ENCODE measurements around the gene DDC. TPM values are rescaled to one million over a fixed set of nuclear protein-coding genes. Genes with fewer than 3 reads are reported as not detected.

Gene DDC
- total RNA-seq, 3 donors from 2014 or later (not counting 1 experiment from before 2014, with no cell fraction given), result not detected

DNA sequence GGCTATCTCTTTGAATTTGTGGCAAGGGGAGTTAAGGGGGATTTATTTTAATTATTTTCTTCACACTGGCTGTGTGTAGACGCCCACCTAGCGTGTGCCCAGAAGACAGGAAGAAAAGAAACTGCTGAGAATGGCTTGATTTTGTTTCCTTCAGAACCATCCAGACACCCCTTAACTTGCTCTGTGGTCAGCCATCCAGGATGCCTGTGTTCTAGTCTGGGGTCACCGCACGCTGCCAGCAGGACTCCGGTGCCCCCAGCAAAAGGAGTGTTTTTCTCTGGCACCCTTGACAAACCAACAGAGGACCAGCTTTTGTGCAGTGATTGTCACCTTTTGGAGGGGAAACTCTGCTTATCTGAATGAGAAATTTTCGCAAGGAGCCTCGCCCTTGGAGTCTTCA, 5.3 kb downstream of the DDC start:
- Histone ChIP-seq H3K9me3 (ENCODE audit: control insufficient read depth, insufficient read depth, low read length) (no peaks in the 10 kb centered on the region), H3K27me3 (ENCODE audit: control insufficient read depth, insufficient read depth, low read length) (no peaks in the 10 kb centered on the region), H3K27ac (ENCODE audit: low read length) (no peak overlapping the region), H3K36me3 (ENCODE audit: control insufficient read depth, insufficient read depth, low read length) (no peaks in the 10 kb centered on the region), H3K4me1 (ENCODE audit: control insufficient read depth, insufficient read depth, low read length) (no peaks in the 10 kb centered on the region), H3K4me3 (ENCODE audit: low read length) (no peak overlapping the region)
- intact Hi-C loops (cut with micrococcal nuclease), result no loop called here
- 19% methylated on average over 7 of the region's 7 CpGs for WGBS (ENCODE audit: insufficient coverage)
- Mint-ChIP-seq H3K4me3 (no peak overlapping the region), H3K4me1 (no peaks in the 10 kb centered on the region), H3K27me3 (ENCODE audit: low read depth in 2 of 2) (peaks cover 13 to 27% of the 10 kb centered on the region in 2 donors), H3K9me3 (no peaks in the 10 kb centered on the region), H3K27ac (no peak overlapping the region), H3K36me3 (no peaks in the 10 kb centered on the region)
- no peak for DNase-seq
- TF ChIP-seq, protein P1, sequence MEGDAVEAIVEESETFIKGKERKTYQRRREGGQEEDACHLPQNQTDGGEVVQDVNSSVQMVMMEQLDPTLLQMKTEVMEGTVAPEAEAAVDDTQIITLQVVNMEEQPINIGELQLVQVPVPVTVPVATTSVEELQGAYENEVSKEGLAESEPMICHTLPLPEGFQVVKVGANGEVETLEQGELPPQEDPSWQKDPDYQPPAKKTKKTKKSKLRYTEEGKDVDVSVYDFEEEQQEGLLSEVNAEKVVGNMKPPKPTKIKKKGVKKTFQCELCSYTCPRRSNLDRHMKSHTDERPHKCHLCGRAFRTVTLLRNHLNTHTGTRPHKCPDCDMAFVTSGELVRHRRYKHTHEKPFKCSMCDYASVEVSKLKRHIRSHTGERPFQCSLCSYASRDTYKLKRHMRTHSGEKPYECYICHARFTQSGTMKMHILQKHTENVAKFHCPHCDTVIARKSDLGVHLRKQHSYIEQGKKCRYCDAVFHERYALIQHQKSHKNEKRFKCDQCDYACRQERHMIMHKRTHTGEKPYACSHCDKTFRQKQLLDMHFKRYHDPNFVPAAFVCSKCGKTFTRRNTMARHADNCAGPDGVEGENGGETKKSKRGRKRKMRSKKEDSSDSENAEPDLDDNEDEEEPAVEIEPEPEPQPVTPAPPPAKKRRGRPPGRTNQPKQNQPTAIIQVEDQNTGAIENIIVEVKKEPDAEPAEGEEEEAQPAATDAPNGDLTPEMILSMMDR (IDR thresholded peaks at IDR 0.05), result no peak
- ATAC-seq, result no peak

DNA sequence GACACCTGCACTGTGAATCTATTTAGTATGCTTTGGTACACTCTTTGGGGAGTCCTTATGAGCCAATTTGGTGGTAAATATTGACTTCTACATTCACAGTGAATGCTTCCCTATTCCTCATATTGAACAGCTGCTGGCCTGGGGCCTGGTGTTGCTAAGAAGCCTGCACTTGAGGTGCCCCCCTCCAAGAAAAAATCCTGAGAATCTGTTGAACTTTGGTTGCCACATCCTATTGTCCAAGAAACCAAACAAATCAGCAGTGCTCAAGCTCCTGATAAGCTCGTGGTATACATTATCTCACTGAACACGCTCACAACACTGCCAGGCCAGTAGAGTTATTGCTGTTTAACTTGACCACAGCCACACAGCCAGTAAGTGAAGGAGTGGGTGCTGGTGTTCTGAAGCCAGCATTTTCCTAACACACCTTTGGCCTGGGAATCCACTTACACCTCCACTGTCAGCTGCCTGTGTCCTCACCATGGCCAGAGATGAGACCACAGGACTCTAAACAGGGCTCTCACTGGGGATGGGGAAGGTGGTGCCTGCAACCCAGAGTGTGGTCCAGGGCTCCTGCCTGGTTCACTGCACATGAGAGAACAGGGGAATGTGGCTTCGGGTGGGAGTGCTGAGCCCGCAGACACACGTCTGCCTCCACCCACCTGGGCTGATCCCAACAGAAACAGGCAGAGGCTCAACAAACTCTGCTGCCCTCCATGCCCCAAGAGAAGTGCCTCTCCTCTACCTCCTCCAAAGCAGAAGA, 6.7 kb downstream of the DDC start:
- Histone ChIP-seq H3K27ac (ENCODE audit: low read length) (no peak overlapping the region), H3K4me3 (ENCODE audit: low read length) (no peak overlapping the region), H3K27me3 (ENCODE audit: control insufficient read depth, insufficient read depth, low read length) (no peaks in the 10 kb centered on the region), H3K36me3 (ENCODE audit: control insufficient read depth, insufficient read depth, low read length) (no peaks in the 10 kb centered on the region), H3K4me1 (ENCODE audit: control insufficient read depth, insufficient read depth, low read length) (no peaks in the 10 kb centered on the region), H3K9me3 (ENCODE audit: control insufficient read depth, insufficient read depth, low read length) (no peaks in the 10 kb centered on the region)
- ATAC-seq, result no peak
- no peak for DNase-seq
- TF ChIP-seq, protein P1 (IDR thresholded peaks at IDR 0.05), result no peak
- Mint-ChIP-seq H3K4me3 (no peak overlapping the region), H3K36me3 (no peaks in the 10 kb centered on the region), H3K4me1 (no peaks in the 10 kb centered on the region), H3K27ac (no peak overlapping the region), H3K27me3 (ENCODE audit: low read depth in 2 of 2) (peaks cover 13 to 27% of the 10 kb centered on the region in 2 donors), H3K9me3 (no peaks in the 10 kb centered on the region)
- intact Hi-C loops (cut with micrococcal nuclease), result no loop called here
- 64% methylated on average over 5 of the region's 5 CpGs for WGBS (ENCODE audit: insufficient coverage)

DNA sequence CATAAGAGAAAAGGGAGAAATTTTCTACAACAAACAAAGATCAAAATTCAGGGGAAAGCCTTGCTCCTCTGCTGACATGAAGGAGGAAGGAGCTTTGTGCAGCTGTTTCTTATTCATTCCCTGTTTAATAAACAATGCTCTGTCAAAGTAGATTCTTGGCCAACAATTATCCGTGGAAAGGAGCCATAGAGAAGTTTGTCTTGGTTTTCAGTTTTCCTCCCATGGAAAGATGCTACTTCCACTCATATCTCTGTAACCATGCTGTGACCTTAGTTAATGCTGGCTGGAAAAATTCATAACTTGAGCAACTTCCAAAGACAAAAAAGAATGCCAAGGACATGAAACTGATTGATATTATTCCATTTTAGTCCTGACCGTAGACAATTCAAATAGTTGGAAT, 8.1 kb downstream of the DDC start:
- no peaks in the 10 kb centered on the region for H3K36me3 Mint-ChIP-seq
- Histone ChIP-seq H3K4me3 (ENCODE audit: low read length) (no peak overlapping the region), H3K27ac (ENCODE audit: low read length) (no peak overlapping the region), H3K4me1 (ENCODE audit: control insufficient read depth, insufficient read depth, low read length) (no peaks in the 10 kb centered on the region), H3K9me3 (ENCODE audit: control insufficient read depth, insufficient read depth, low read length) (no peaks in the 10 kb centered on the region), H3K36me3 (ENCODE audit: control insufficient read depth, insufficient read depth, low read length) (no peaks in the 10 kb centered on the region), H3K27me3 (ENCODE audit: control insufficient read depth, insufficient read depth, low read length) (no peaks in the 10 kb centered on the region)
- H3K27me3 Mint-ChIP-seq (ENCODE audit: low read depth in 2 of 2), result peaks cover 21 to 38% of the 10 kb centered on the region in 2 donors
- ATAC-seq (no peak), DNase-seq (no peak)
- TF ChIP-seq, protein P1 (IDR thresholded peaks at IDR 0.05), result no peak
- H3K27ac Mint-ChIP-seq, result no peak overlapping the region
- H3K9me3 Mint-ChIP-seq, result no peaks in the 10 kb centered on the region
- intact Hi-C loops (cut with micrococcal nuclease), result no loop called here
- 33% methylated on average over 1 of the region's 2 CpGs for WGBS (ENCODE audit: insufficient coverage)
- no peak overlapping the region for H3K4me3 Mint-ChIP-seq
- no peaks in the 10 kb centered on the region for H3K4me1 Mint-ChIP-seq
